Mammary epithelial cell (primary cell): ENCODE data around the gene CRYGS.

ENCODE experiments used
- CTCF ChIP-seq, 2 donors: IDR thresholded peaks in 1 of 2; conservative IDR thresholded peaks in 1 of 2; 2 replicates each; pipeline ENCODE4 v1.5.1; 2011 to 2012; ENCODE audit warnings: inconsistent platforms in 2 of 2, low read length in 2 of 2, mild to moderate bottlenecking in 2 of 2, control low read depth in 1 of 2, low read depth in 1 of 2; ENCODE audit not compliant: insufficient read depth in 1 of 2; ENCODE audit errors: extremely low read depth in 1 of 2
- EZH2 ChIP-seq: IDR thresholded peaks from 2 replicates; pipeline ENCODE4 v1.6.1; 2012; ENCODE audit warnings: low read length, inconsistent platforms, borderline replicate concordance

- TF ChIP-seq CTCF (conservative IDR thresholded peaks at IDR 0.05 in 1 of 2, IDR thresholded peaks at IDR 0.05 in 1 of 2; ENCODE audit: extremely low read depth in 1 of 2, insufficient read depth in 1 of 2, low read depth in 1 of 2, low read length in 2 of 2) (no peak), EZH2 (no peak)
These were observed 21.2 kb downstream of the CRYGS start for GRCh38 chr3:186523022-186523421.
